HEK293 (cell line): ENCODE data around the gene PRRT1B.

Experiments used
- CTCF ChIA-PET: fragments of 350-600 bp; formaldehyde crosslinking; extraction: SDS; loops from one replicate; lab custom pipeline; 2021; ENCODE audit warnings: antibody characterized with exemption; lab: Yijun Ruan, JAX
- POLR2A ChIA-PET: fragments of 300-600 bp; formaldehyde crosslinking; extraction: SDS; loops from one replicate; lab custom pipeline; 2020; ENCODE audit warnings: antibody characterized with exemption, inconsistent platforms; lab: Yijun Ruan, JAX
- H3K27ac ChIP-seq: fragments of 200-500 bp; sonication (Bioruptor generic); 2 replicates; pipeline ENCODE4 v1.5.1; 2014; ENCODE audit warnings: low read depth, low read length, control low read depth, inconsistent platforms; ENCODE audit errors: extremely low read depth
- H3K36me3 ChIP-seq, 2 experiments: fragments of 200-500 bp in 1 of 2; sonication (Bioruptor generic) in 1 of 2; 1 replicate in 1 of 2; 2 replicates in 1 of 2; pipeline ENCODE4 v1.5.1; 2014 to 2017; ENCODE audit warnings: inconsistent platforms in 2 of 2, low read length in 2 of 2; ENCODE audit not compliant: control insufficient read depth in 2 of 2, insufficient read depth in 1 of 2
- H3K4me1 ChIP-seq: fragments of 200-500 bp; sonication (Bioruptor generic); 2 replicates; pipeline ENCODE4 v1.5.1; 2014; ENCODE audit warnings: mild to moderate bottlenecking, low read length, inconsistent platforms; ENCODE audit not compliant: control insufficient read depth, insufficient read depth
- H3K4me3 ChIP-seq: 2 replicates; pipeline ENCODE4 v1.5.1; 2011; ENCODE audit warnings: low read depth, mild to moderate bottlenecking, control low read depth, low read length, moderate library complexity
- H3K9me3 ChIP-seq: fragments of 200-500 bp; sonication (Bioruptor generic); 2 replicates; pipeline ENCODE4 v1.5.1; 2014; ENCODE audit warnings: low read depth, low read length, inconsistent platforms; ENCODE audit not compliant: control insufficient read depth, insufficient read depth
- GFI1B ChIP-seq: fragments of 450-650 bp; formaldehyde crosslinking; IDR thresholded peaks from 2 replicates; pipeline ENCODE4 v1.5.1; 2016; ENCODE audit warnings: missing biosample characterization, missing genetic modification characterization
- SP7 ChIP-seq: fragments of 450-650 bp; formaldehyde crosslinking; IDR thresholded peaks from 2 replicates; pipeline ENCODE4 v1.5.1; 2016; ENCODE audit warnings: missing biosample characterization, missing genetic modification characterization
- ZBTB21 ChIP-seq: fragments of 450-650 bp; formaldehyde crosslinking; IDR thresholded peaks from 2 replicates; pipeline ENCODE4 v1.5.1; 2017; ENCODE audit warnings: missing biosample characterization, missing genetic modification characterization
- ZNF138 ChIP-seq: fragments of 450-650 bp; formaldehyde crosslinking; IDR thresholded peaks from 2 replicates; pipeline ENCODE4 v1.5.1; 2016; ENCODE audit warnings: missing biosample characterization, missing genetic modification characterization, borderline replicate concordance
- ZNF211 ChIP-seq: fragments of 450-650 bp; formaldehyde crosslinking; IDR thresholded peaks from 2 replicates; pipeline ENCODE4 v1.5.1; 2016; ENCODE audit warnings: low read depth, missing biosample characterization, missing genetic modification characterization
- ZNF335 ChIP-seq: fragments of 450-650 bp; formaldehyde crosslinking; conservative IDR thresholded peaks from 2 replicates; pipeline ENCODE4 v1.5.1; 2016; ENCODE audit warnings: missing biosample characterization, missing genetic modification characterization
- ZNF350 ChIP-seq: fragments of 450-650 bp; formaldehyde crosslinking; IDR thresholded peaks from 2 replicates; pipeline ENCODE4 v1.5.0; 2017; ENCODE audit warnings: missing biosample characterization, mild to moderate bottlenecking, missing genetic modification characterization
- ZNF473 ChIP-seq: fragments of 450-650 bp; formaldehyde crosslinking; IDR thresholded peaks from 2 replicates; pipeline ENCODE4 v1.5.1; 2017; ENCODE audit warnings: missing biosample characterization, missing genetic modification characterization
- ZNF747 ChIP-seq: fragments of 450-650 bp; formaldehyde crosslinking; IDR thresholded peaks from 2 replicates; pipeline ENCODE4 v1.5.1; 2016; ENCODE audit warnings: missing biosample characterization, missing genetic modification characterization
- ZNF76 ChIP-seq: fragments of 450-650 bp; formaldehyde crosslinking; IDR thresholded peaks from 2 replicates; pipeline ENCODE4; 2016; ENCODE audit warnings: low read depth, missing biosample characterization, missing genetic modification characterization, borderline replicate concordance
- ZNF768 ChIP-seq: fragments of 450-650 bp; formaldehyde crosslinking; IDR thresholded peaks from 2 replicates; pipeline ENCODE4 v1.5.1; 2018; ENCODE audit warnings: missing biosample characterization, mild to moderate bottlenecking, missing genetic modification characterization
- TF ChIP-seq, protein P1 (sequence below): fragments of 450-650 bp; formaldehyde crosslinking; conservative IDR thresholded peaks from 2 replicates; pipeline ENCODE4 v1.5.1; 2016; ENCODE audit warnings: low read depth, missing biosample characterization, missing genetic modification characterization
- TF ChIP-seq, protein P2 (sequence below): fragments of 450-650 bp; formaldehyde crosslinking; IDR thresholded peaks from 2 replicates; pipeline ENCODE4 v1.5.1; 2016; ENCODE audit warnings: missing biosample characterization, missing genetic modification characterization
- TF ChIP-seq, protein P3 (sequence below): fragments of 450-650 bp; formaldehyde crosslinking; IDR thresholded peaks from 2 replicates; pipeline ENCODE4 v1.5.1; 2016; ENCODE audit warnings: missing biosample characterization, missing genetic modification characterization
- TF ChIP-seq, protein P4 (sequence below): fragments of 450-650 bp; formaldehyde crosslinking; IDR thresholded peaks from 2 replicates; pipeline ENCODE4 v1.5.1; 2016; ENCODE audit warnings: missing biosample characterization, missing genetic modification characterization
- TF ChIP-seq, protein P5 (sequence below): fragments of 450-650 bp; formaldehyde crosslinking; IDR thresholded peaks from 2 replicates; pipeline ENCODE4 v1.5.1; 2017; ENCODE audit warnings: missing biosample characterization, missing genetic modification characterization

Gene PRRT1B

DNA sequence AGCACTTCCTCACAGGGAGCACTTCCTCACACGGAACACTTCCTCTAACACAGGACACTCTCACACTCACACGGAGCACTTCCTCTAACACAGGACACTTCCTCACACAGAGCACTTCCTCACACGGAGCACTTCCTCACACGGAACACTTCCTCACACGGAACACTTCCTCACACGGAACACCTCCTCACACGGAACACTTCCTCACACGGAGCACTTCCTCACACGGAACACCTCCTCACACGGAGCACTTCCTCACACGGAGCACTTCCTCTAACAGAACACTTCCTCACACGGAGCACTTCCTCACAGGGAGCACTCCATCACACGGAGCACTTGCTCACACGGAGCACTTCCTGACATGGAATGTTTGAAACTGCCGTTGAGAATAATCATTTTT, 29.2 kb upstream of the PRRT1B start:
- TF ChIP-seq, protein P1, sequence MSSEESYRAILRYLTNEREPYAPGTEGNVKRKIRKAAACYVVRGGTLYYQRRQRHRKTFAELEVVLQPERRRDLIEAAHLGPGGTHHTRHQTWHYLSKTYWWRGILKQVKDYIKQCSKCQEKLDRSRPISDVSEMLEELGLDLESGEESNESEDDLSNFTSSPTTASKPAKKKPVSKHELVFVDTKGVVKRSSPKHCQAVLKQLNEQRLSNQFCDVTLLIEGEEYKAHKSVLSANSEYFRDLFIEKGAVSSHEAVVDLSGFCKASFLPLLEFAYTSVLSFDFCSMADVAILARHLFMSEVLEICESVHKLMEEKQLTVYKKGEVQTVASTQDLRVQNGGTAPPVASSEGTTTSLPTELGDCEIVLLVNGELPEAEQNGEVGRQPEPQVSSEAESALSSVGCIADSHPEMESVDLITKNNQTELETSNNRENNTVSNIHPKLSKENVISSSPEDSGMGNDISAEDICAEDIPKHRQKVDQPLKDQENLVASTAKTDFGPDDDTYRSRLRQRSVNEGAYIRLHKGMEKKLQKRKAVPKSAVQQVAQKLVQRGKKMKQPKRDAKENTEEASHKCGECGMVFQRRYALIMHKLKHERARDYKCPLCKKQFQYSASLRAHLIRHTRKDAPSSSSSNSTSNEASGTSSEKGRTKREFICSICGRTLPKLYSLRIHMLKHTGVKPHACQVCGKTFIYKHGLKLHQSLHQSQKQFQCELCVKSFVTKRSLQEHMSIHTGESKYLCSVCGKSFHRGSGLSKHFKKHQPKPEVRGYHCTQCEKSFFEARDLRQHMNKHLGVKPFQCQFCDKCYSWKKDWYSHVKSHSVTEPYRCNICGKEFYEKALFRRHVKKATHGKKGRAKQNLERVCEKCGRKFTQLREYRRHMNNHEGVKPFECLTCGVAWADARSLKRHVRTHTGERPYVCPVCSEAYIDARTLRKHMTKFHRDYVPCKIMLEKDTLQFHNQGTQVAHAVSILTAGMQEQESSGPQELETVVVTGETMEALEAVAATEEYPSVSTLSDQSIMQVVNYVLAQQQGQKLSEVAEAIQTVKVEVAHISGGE (tag by site-specific recombination), result no peak
- TF ChIP-seq ZNF211 (tag by site-specific recombination), result no peak
- TF ChIP-seq, protein P2, sequence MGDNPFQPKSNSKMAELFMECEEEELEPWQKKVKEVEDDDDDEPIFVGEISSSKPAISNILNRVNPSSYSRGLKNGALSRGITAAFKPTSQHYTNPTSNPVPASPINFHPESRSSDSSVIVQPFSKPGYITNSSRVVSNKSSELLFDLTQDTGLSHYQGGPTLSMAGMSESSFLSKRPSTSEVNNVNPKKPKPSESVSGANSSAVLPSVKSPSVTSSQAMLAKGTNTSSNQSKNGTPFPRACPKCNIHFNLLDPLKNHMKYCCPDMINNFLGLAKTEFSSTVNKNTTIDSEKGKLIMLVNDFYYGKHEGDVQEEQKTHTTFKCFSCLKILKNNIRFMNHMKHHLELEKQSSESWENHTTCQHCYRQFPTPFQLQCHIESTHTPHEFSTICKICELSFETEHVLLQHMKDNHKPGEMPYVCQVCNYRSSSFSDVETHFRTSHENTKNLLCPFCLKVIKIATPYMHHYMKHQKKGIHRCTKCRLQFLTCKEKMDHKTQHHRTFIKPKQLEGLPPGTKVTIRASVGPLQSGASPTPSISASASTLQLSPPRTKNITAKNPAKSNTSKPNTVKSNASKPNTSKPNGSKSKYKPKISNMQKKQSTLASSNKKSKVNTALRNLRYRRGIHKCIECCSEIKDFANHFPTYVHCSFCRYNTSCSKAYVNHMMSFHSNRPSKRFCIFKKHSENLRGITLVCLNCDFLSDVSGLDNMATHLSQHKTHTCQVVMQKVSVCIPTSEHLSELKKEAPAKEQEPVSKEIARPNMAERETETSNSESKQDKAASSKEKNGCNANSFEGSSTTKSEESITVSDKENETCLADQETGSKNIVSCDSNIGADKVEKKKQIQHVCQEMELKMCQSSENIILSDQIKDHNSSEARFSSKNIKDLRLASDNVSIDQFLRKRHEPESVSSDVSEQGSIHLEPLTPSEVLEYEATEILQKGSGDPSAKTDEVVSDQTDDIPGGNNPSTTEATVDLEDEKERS (tag by site-specific recombination), result no peak
- TF ChIP-seq, protein P3, sequence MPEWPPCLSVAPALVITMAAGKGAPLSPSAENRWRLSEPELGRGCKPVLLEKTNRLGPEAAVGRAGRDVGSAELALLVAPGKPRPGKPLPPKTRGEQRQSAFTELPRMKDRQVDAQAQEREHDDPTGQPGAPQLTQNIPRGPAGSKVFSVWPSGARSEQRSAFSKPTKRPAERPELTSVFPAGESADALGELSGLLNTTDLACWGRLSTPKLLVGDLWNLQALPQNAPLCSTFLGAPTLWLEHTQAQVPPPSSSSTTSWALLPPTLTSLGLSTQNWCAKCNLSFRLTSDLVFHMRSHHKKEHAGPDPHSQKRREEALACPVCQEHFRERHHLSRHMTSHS, result no peak
- TF ChIP-seq GFI1B (tag by site-specific recombination), result no peak
- no peak for TF ChIP-seq SP7 (tag by site-specific recombination)
- TF ChIP-seq ZNF350 (tag by site-specific recombination), result no peak
- TF ChIP-seq ZNF747 (tag by site-specific recombination), result no peak
- no peak for TF ChIP-seq ZNF768 (tag by site-specific recombination)
- TF ChIP-seq ZBTB21 (tag by site-specific recombination), result no peak
- TF ChIP-seq ZNF76 (tag by site-specific recombination), result no peak
- TF ChIP-seq, protein P4, sequence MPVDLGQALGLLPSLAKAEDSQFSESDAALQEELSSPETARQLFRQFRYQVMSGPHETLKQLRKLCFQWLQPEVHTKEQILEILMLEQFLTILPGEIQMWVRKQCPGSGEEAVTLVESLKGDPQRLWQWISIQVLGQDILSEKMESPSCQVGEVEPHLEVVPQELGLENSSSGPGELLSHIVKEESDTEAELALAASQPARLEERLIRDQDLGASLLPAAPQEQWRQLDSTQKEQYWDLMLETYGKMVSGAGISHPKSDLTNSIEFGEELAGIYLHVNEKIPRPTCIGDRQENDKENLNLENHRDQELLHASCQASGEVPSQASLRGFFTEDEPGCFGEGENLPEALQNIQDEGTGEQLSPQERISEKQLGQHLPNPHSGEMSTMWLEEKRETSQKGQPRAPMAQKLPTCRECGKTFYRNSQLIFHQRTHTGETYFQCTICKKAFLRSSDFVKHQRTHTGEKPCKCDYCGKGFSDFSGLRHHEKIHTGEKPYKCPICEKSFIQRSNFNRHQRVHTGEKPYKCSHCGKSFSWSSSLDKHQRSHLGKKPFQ (tag by site-specific recombination), result no peak
- TF ChIP-seq, protein P5, sequence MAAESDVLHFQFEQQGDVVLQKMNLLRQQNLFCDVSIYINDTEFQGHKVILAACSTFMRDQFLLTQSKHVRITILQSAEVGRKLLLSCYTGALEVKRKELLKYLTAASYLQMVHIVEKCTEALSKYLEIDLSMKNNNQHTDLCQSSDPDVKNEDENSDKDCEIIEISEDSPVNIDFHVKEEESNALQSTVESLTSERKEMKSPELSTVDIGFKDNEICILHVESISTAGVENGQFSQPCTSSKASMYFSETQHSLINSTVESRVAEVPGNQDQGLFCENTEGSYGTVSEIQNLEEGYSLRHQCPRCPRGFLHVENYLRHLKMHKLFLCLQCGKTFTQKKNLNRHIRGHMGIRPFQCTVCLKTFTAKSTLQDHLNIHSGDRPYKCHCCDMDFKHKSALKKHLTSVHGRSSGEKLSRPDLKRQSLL (tag by site-specific recombination), result no peak
- TF ChIP-seq ZNF335 (tag by site-specific recombination), result no peak
- TF ChIP-seq ZNF138 (tag by site-specific recombination), result no peak
- TF ChIP-seq ZNF473 (tag by site-specific recombination), result no peak
- TF ChIP-seq, all 188 proteins: peak for 0
- Histone ChIP-seq H3K36me3 (peaks cover 9 to 99% of the 10 kb centered on the region in 2 experiments), H3K27ac (no peak overlapping the region), H3K9me3 (no peaks in the 10 kb centered on the region), H3K4me3 (no peak overlapping the region), H3K4me1 (no peaks in the 10 kb centered on the region)
- ChIA-PET CTCF (no interaction called here), POLR2A (no interaction called here)
